ENCODE results near the gene TMEM214.
"Not testable (repeated sequence)": the region's sequence is repeated elsewhere in the genome, so short reads cannot be mapped to it uniquely, and the experiment has no call there.

The TMEM214 gene

GRCh38 chr2:27071990-27072830 is 39.4 kb downstream of the TMEM214 start:
- DNase-seq: no peak

GRCh38 chr2:27072920-27073319 is 40.2 kb downstream of the TMEM214 start:
- DNase-seq: no peak

- no peak for DNase-seq
Observed at GRCh38 chr2:27073782-27074181, 41.0 kb downstream of the TMEM214 start.

- DNase-seq: peak; percentile 57
Observed at GRCh38 chr2:27074738-27075565, 42.2 kb downstream of the TMEM214 start.

GRCh38 chr2:27075566-27075871 is 42.8 kb downstream of the TMEM214 start:
- not testable (repeated sequence) for DNase-seq

GRCh38 chr2:27076323-27076722 is 43.6 kb downstream of the TMEM214 start:
- no peak for DNase-seq

- no peak for DNase-seq
Observed at GRCh38 chr2:27077231-27077630, 44.5 kb downstream of the TMEM214 start.

GRCh38 chr2:27078267-27079194 is 45.8 kb downstream of the TMEM214 start, which contains the start of gene EMILIN1:
TSS of gene EMILIN1 (plus strand) at chr2:27078615. CDS start at chr2:27079066, 451 bp downstream.
- DNase-seq: no peak

- DNase-seq: no peak
Observed at GRCh38 chr2:27079233-27080139, 46.7 kb downstream of the TMEM214 start.

- no peak for DNase-seq
Observed at GRCh38 chr2:27080140-27080469, 47.3 kb downstream of the TMEM214 start.

GRCh38 chr2:27080603-27080936 is 47.8 kb downstream of the TMEM214 start:
- no peak for DNase-seq

GRCh38 chr2:27081984-27082772 is 49.4 kb downstream of the TMEM214 start:
- DNase-seq: no peak

GRCh38 chr2:27082773-27083409 is 50.1 kb downstream of the TMEM214 start:
- no peak for DNase-seq

GRCh38 chr2:27083410-27084296 is 50.9 kb downstream of the TMEM214 start:
- no peak for DNase-seq

GRCh38 chr2:27084297-27085061 is 51.7 kb downstream of the TMEM214 start:
- DNase-seq: no peak

GRCh38 chr2:27085062-27085672 is 52.4 kb downstream of the TMEM214 start:
- no peak for DNase-seq

- DNase-seq: no peak
Observed at GRCh38 chr2:27085673-27086089, 52.9 kb downstream of the TMEM214 start.

GRCh38 chr2:27086090-27086723 is 53.4 kb downstream of the TMEM214 start:
- peak; percentile 98 for DNase-seq
